ENCODE measurements around the gene IDH2. TPM values are rescaled to one million over a fixed set of nuclear protein-coding genes. Genes with fewer than 3 reads are reported as not detected.
"Not testable (repeated sequence)": the region's sequence is repeated elsewhere in the genome, so short reads cannot be mapped to it uniquely, and the experiment has no call there.

IDH2 gene
- total and polyA plus RNA-seq, 2 experiments from 2014 or later, result 67.7 to 104 TPM

GRCh38 chr15:90113166-90113565 is 10.9 kb upstream of the IDH2 start:
- Histone ChIP-seq H3K4me1 (ENCODE audit: insufficient read depth) (no peaks in the 10 kb centered on the region), H3F3A (ENCODE audit: insufficient read depth) (no peaks in the 10 kb centered on the region), H3K27me3 (replicated peaks; ENCODE audit: insufficient read depth) (no peaks in the 10 kb centered on the region), H3K4me3 (no peak overlapping the region), H3K9ac (no peak overlapping the region), H3K36me3 (ENCODE audit: low read depth) (no peaks in the 10 kb centered on the region), H3K27ac (no peak overlapping the region), H3K9me2 (ENCODE audit: insufficient read depth) (no peaks in the 10 kb centered on the region), H4K20me1 (ENCODE audit: insufficient read depth) (no peaks in the 10 kb centered on the region), H3K9me3 (ENCODE audit: low read depth) (no peaks in the 10 kb centered on the region), H3K79me2 (ENCODE audit: insufficient read depth) (no peaks in the 10 kb centered on the region), H2AFZ (no peak overlapping the region), H3K4me2 (ENCODE audit: unreplicated experiment) (no peak overlapping the region)
- 75 to 77% methylated on average over 6 to 7 of the region's 7 CpGs for WGBS, 2 experiments (ENCODE audit: low coverage in 1 of 2, low lambda C conversion rate in 2 of 2, missing lambda C conversion rate in 2 of 2)
- DNase-seq, result no peak
- TF ChIP-seq EZH2 (IDR thresholded peaks at IDR 0.05; ENCODE audit: insufficient read depth, poor library complexity, severe bottlenecking), result no peak
- no peak for TF ChIP-seq EZH2phosphoT487 (IDR thresholded peaks at IDR 0.05; ENCODE audit: insufficient read depth, low read depth)
- in situ Hi-C loops (cut with MboI), result no loop called here

GRCh38 chr15:90109163-90109751 is 7.0 kb upstream of the IDH2 start:
- H4K20me1 ChIP-seq (ENCODE audit: insufficient read depth); H3K9ac ChIP-seq; H3K4me1 ChIP-seq (ENCODE audit: insufficient read depth); in situ Hi-C loops (cut with MboI); H3K4me2 ChIP-seq (ENCODE audit: unreplicated experiment); H3F3A ChIP-seq (ENCODE audit: insufficient read depth); DNase-seq; H3K36me3 ChIP-seq (ENCODE audit: low read depth); H3K4me3 ChIP-seq; H3K9me3 ChIP-seq (ENCODE audit: low read depth); H3K27ac ChIP-seq; H3K27me3 ChIP-seq (replicated peaks; ENCODE audit: insufficient read depth); H3K79me2 ChIP-seq (ENCODE audit: insufficient read depth); H3K9me2 ChIP-seq (ENCODE audit: insufficient read depth); H2AFZ ChIP-seq: not testable (repeated sequence)
- 33 to 53% methylated on average over 3 of the region's 3 CpGs for WGBS, 2 experiments (ENCODE audit: low coverage in 1 of 2, low lambda C conversion rate in 2 of 2, missing lambda C conversion rate in 2 of 2)

- H3K79me2 ChIP-seq (ENCODE audit: insufficient read depth); H3K4me1 ChIP-seq (ENCODE audit: insufficient read depth): not testable (repeated sequence)
- 80 to 85% methylated on average over 5 of the region's 5 CpGs for WGBS, 2 experiments (ENCODE audit: low coverage in 1 of 2, low lambda C conversion rate in 2 of 2, missing lambda C conversion rate in 2 of 2)
These were observed 5.8 kb upstream of the IDH2 start for GRCh38 chr15:90108038-90108437.

GRCh38 chr15:90106522-90107117 is 4.4 kb upstream of the IDH2 start:
- no peaks in the 10 kb centered on the region for H3F3A ChIP-seq (ENCODE audit: insufficient read depth)
- H3K4me2 ChIP-seq (ENCODE audit: unreplicated experiment), result no peak overlapping the region
- H3K4me3 ChIP-seq, result no peak overlapping the region
- H3K9me2 ChIP-seq (ENCODE audit: insufficient read depth), result no peaks in the 10 kb centered on the region
- no peaks in the 10 kb centered on the region for H3K36me3 ChIP-seq (ENCODE audit: low read depth)
- no peak for TF ChIP-seq EZH2phosphoT487 (IDR thresholded peaks at IDR 0.05; ENCODE audit: insufficient read depth, low read depth)
- no peak for TF ChIP-seq EZH2 (IDR thresholded peaks at IDR 0.05; ENCODE audit: insufficient read depth, poor library complexity, severe bottlenecking)
- no peaks in the 10 kb centered on the region for H4K20me1 ChIP-seq (ENCODE audit: insufficient read depth)
- no peak overlapping the region for H3K27ac ChIP-seq
- WGBS, 2 experiments (ENCODE audit: low coverage in 1 of 2, low lambda C conversion rate in 2 of 2, missing lambda C conversion rate in 2 of 2), result 59 to 60% methylated on average over 7 of the region's 7 CpGs
- no peaks in the 10 kb centered on the region for H3K79me2 ChIP-seq (ENCODE audit: insufficient read depth)
- H2AFZ ChIP-seq, result peak overlapping the region; percentile 13; the same call in 1 of the 2 replicates
- no peak overlapping the region for H3K9ac ChIP-seq
- H3K9me3 ChIP-seq (ENCODE audit: low read depth), result no peaks in the 10 kb centered on the region
- DNase-seq, result peak; percentile 73
- no peaks in the 10 kb centered on the region for H3K27me3 ChIP-seq (replicated peaks; ENCODE audit: insufficient read depth)
- H3K4me1 ChIP-seq (ENCODE audit: insufficient read depth), result peaks cover 10% of the 10 kb centered on the region; the same call in 1 of the 2 replicates
- in situ Hi-C loops (cut with MboI), result no loop called here

More at GRCh38 chr15:90108038-90108437, 5.8 kb upstream of the IDH2 start:
- H3K4me3 ChIP-seq; H3K36me3 ChIP-seq (ENCODE audit: low read depth); H3F3A ChIP-seq (ENCODE audit: insufficient read depth); in situ Hi-C loops (cut with MboI); H3K9me3 ChIP-seq (ENCODE audit: low read depth); H2AFZ ChIP-seq; H3K9me2 ChIP-seq (ENCODE audit: insufficient read depth); H3K27me3 ChIP-seq (replicated peaks; ENCODE audit: insufficient read depth); H3K9ac ChIP-seq; H3K27ac ChIP-seq; H4K20me1 ChIP-seq (ENCODE audit: insufficient read depth); DNase-seq; H3K4me2 ChIP-seq (ENCODE audit: unreplicated experiment): not testable (repeated sequence)

- peaks cover 19% of the 10 kb centered on the region for H3K4me1 ChIP-seq (ENCODE audit: insufficient read depth)
- H3K4me3 ChIP-seq, result no peak overlapping the region
- no peak overlapping the region for H3K4me2 ChIP-seq (ENCODE audit: unreplicated experiment)
- H4K20me1 ChIP-seq (ENCODE audit: insufficient read depth), result no peaks in the 10 kb centered on the region
- no peak overlapping the region for H3K27ac ChIP-seq
- 81 to 84% methylated on average over 7 of the region's 7 CpGs for WGBS, 2 experiments (ENCODE audit: low coverage in 1 of 2, low lambda C conversion rate in 2 of 2, missing lambda C conversion rate in 2 of 2)
- no peak overlapping the region for H3K9ac ChIP-seq
- H3K36me3 ChIP-seq (ENCODE audit: low read depth), result no peaks in the 10 kb centered on the region
- no peaks in the 10 kb centered on the region for H3K9me3 ChIP-seq (ENCODE audit: low read depth)
- no peak overlapping the region for H2AFZ ChIP-seq
- H3K79me2 ChIP-seq (ENCODE audit: insufficient read depth), result no peaks in the 10 kb centered on the region
- H3K9me2 ChIP-seq (ENCODE audit: insufficient read depth), result no peaks in the 10 kb centered on the region
- no peaks in the 10 kb centered on the region for H3K27me3 ChIP-seq (replicated peaks; ENCODE audit: insufficient read depth)
- no peak for DNase-seq
- in situ Hi-C loops (cut with MboI), result no loop called here
- TF ChIP-seq EZH2 (IDR thresholded peaks at IDR 0.05; ENCODE audit: insufficient read depth, poor library complexity, severe bottlenecking), result no peak
- no peak for TF ChIP-seq EZH2phosphoT487 (IDR thresholded peaks at IDR 0.05; ENCODE audit: insufficient read depth, low read depth)
- peaks cover 10% of the 10 kb centered on the region; the same call in 1 of the 2 replicates for H3F3A ChIP-seq (ENCODE audit: insufficient read depth)
These were observed 3.3 kb upstream of the IDH2 start for GRCh38 chr15:90105521-90105920.
